ENCODE results near the gene COL26A1.
"Not testable (repeated sequence)": the region's sequence is repeated elsewhere in the genome, so short reads cannot be mapped to it uniquely, and the experiment has no call there.

Gene COL26A1

GRCh38 chr7:101332026-101332425 lies 30.6 kb upstream of the COL26A1 start:
- TF ChIP-seq CTCF (IDR thresholded peaks at IDR 0.05; ENCODE audit: control extremely low read depth, extremely low read depth, low read depth, missing control alignments): no peak
- ChIA-PET CTCF (interaction anchor here (1.8 kb wide), 1 partner anchor 31 kb away, joined by 3 read pairs; the partner anchor contains the start of gene COL26A1), POLR2A (no interaction called here)
- DNase-seq (ENCODE audit: extremely low spot score): no peak

GRCh38 chr7:101333912-101334311 lies 28.8 kb upstream of the COL26A1 start:
- DNase-seq (ENCODE audit: extremely low spot score): no peak
- CTCF ChIA-PET: interaction anchor here (0.9 to 1.8 kb wide), 2 partner anchors 10 to 29 kb away, joined by 3 read pairs; partner anchors contain the start of gene COL26A1
- TF ChIP-seq CTCF (IDR thresholded peaks at IDR 0.05; ENCODE audit: control extremely low read depth, extremely low read depth, low read depth, missing control alignments): no peak
- POLR2A ChIA-PET: no interaction called here

GRCh38 chr7:101340379-101340778 lies 22.3 kb upstream of the COL26A1 start:
- POLR2A ChIA-PET: interaction anchor here (0.6 kb wide), 1 partner anchor 92 kb away, joined by 3 read pairs; no protein-coding TSS in a partner anchor
- CTCF ChIA-PET: interaction anchor here (0.8 to 1.0 kb wide), 2 partner anchors 31 to 58 kb away, joined by 3 read pairs; no protein-coding TSS in a partner anchor
- no peak for DNase-seq (ENCODE audit: extremely low spot score)
- TF ChIP-seq CTCF (IDR thresholded peaks at IDR 0.05; ENCODE audit: control extremely low read depth, extremely low read depth, low read depth, missing control alignments): no peak

- POLR2A ChIA-PET: no interaction called here
- TF ChIP-seq CTCF (IDR thresholded peaks at IDR 0.05; ENCODE audit: control extremely low read depth, extremely low read depth, low read depth, missing control alignments): no peak
- CTCF ChIA-PET: no interaction called here
- no peak for DNase-seq (ENCODE audit: extremely low spot score)
Measured at GRCh38 chr7:101342892-101343291, 19.8 kb upstream of the COL26A1 start.

GRCh38 chr7:101347477-101347876 lies 15.2 kb upstream of the COL26A1 start:
- CTCF ChIA-PET: interaction anchor here (0.9 kb wide), 1 partner anchor 17 kb away, joined by 3 read pairs; no protein-coding TSS in a partner anchor
- TF ChIP-seq CTCF (IDR thresholded peaks at IDR 0.05; ENCODE audit: control extremely low read depth, extremely low read depth, low read depth, missing control alignments): no peak
- POLR2A ChIA-PET: no interaction called here
- no peak for DNase-seq (ENCODE audit: extremely low spot score)

GRCh38 chr7:101348456-101349067 lies 14.1 kb upstream of the COL26A1 start:
- POLR2A ChIA-PET; DNase-seq (ENCODE audit: extremely low spot score): not testable (repeated sequence)
- CTCF ChIA-PET: interaction anchor here (0.9 kb wide), 1 partner anchor 16 kb away, joined by 3 read pairs; no protein-coding TSS in a partner anchor

- CTCF ChIA-PET; POLR2A ChIA-PET; DNase-seq (ENCODE audit: extremely low spot score): not testable (repeated sequence)
Measured at GRCh38 chr7:101349300-101349699, 13.4 kb upstream of the COL26A1 start.

- ChIA-PET CTCF (no interaction called here), POLR2A (no interaction called here)
- no peak for DNase-seq (ENCODE audit: extremely low spot score)
- TF ChIP-seq CTCF (IDR thresholded peaks at IDR 0.05; ENCODE audit: control extremely low read depth, extremely low read depth, low read depth, missing control alignments): no peak
Measured at GRCh38 chr7:101352920-101353308, 9.8 kb upstream of the COL26A1 start.

Data from GM10248 (cell line).